HepG2 (cell line): ENCODE results near the gene TMEM31. TPM values are rescaled to one million over a fixed set of nuclear protein-coding genes. Genes with fewer than 3 reads are reported as not detected.
A peak's percentile ranks its signal among the peaks of the same experiment; 100 is the strongest.

Experiments used
- CHCHD3 ChIP-seq: sonication (generic); formaldehyde crosslinking; IDR thresholded peaks from 2 replicates; pipeline ENCODE4 v1.8.0; 2022; ENCODE audit warnings: mild to moderate bottlenecking, missing genetic modification reagents, moderate library complexity
- IRF2 ChIP-seq: IDR thresholded peaks from 2 replicates; pipeline ENCODE4 v1.6.1; 2018; ENCODE audit warnings: missing genetic modification reagents, missing compliant biosample characterization
- MAF1 ChIP-seq: sonication (generic); formaldehyde crosslinking; IDR thresholded peaks from 2 replicates; pipeline ENCODE4 v1.5.0; 2020; ENCODE audit warnings: missing genetic modification reagents, borderline replicate concordance
- MATR3 ChIP-seq: sonication (generic); formaldehyde crosslinking; IDR thresholded peaks from 2 replicates; pipeline ENCODE4 v1.4.0; 2020; ENCODE audit warnings: missing genetic modification reagents
- NFYB ChIP-seq: sonication (generic); formaldehyde crosslinking; IDR thresholded peaks from 2 replicates; pipeline ENCODE4 v1.4.0; 2020; ENCODE audit warnings: missing genetic modification reagents
- PAX8 ChIP-seq: sonication (generic); formaldehyde crosslinking; IDR thresholded peaks from 2 replicates; pipeline ENCODE4 v1.8.0; 2022; ENCODE audit warnings: mild to moderate bottlenecking, missing genetic modification reagents, borderline replicate concordance
- POLR2AphosphoS2 ChIP-seq: IDR thresholded peaks from 2 replicates; pipeline ENCODE4 v1.6.1; 2011; ENCODE audit warnings: low read depth, low read length, improper control_type of control experiment
- POLR2AphosphoS5 ChIP-seq: IDR thresholded peaks from 2 replicates; pipeline ENCODE4 v1.6.1; 2012; ENCODE audit warnings: low read depth, low read length
- RBM22 ChIP-seq: fragments of 200-400 bp; formaldehyde crosslinking; optimal IDR thresholded peaks from 2 replicates; pipeline ENCODE3; 2017; ENCODE audit warnings: mild to moderate bottlenecking, low read length, moderate library complexity
- REL ChIP-seq: sonication (generic); formaldehyde crosslinking; conservative IDR thresholded peaks from 2 replicates; pipeline ENCODE4 v1.8.0; 2022; ENCODE audit warnings: mild to moderate bottlenecking, missing genetic modification reagents, moderate library complexity
- RFX3 ChIP-seq: IDR thresholded peaks from 2 replicates; pipeline ENCODE4 v1.6.1; 2016; ENCODE audit warnings: missing biosample characterization, missing genetic modification reagents
- SUZ12 ChIP-seq: fragments of 150-350 bp; IDR thresholded peaks from 2 replicates; pipeline ENCODE4 v1.6.1; 2014; ENCODE audit warnings: low read depth, low read length
- TSC22D2 ChIP-seq: sonication (generic); formaldehyde crosslinking; IDR thresholded peaks from 2 replicates; pipeline ENCODE4 v1.5.1; 2020; ENCODE audit warnings: missing genetic modification reagents, mild to moderate bottlenecking, borderline replicate concordance
- ZNF24 ChIP-seq: fragments of 450-650 bp; IDR thresholded peaks from 2 replicates; pipeline ENCODE4 v1.6.1; 2017; ENCODE audit warnings: antibody characterized with exemption, mild to moderate bottlenecking
- ZNF660 ChIP-seq: sonication (generic); formaldehyde crosslinking; IDR thresholded peaks from 2 replicates; pipeline ENCODE4 v1.5.1; 2020; ENCODE audit warnings: mild to moderate bottlenecking, low read depth, missing genetic modification reagents, borderline replicate concordance
- ZNF674 ChIP-seq: sonication (generic); formaldehyde crosslinking; IDR thresholded peaks from 2 replicates; pipeline ENCODE4 v1.5.0; 2020; ENCODE audit warnings: low read depth, mild to moderate bottlenecking, missing genetic modification reagents
- ZNF777 ChIP-seq: sonication (generic); formaldehyde crosslinking; IDR thresholded peaks from 2 replicates; pipeline ENCODE4 v1.4.0; 2020; ENCODE audit warnings: missing genetic modification reagents
- ZNF781 ChIP-seq: sonication (generic); formaldehyde crosslinking; IDR thresholded peaks from 2 replicates; pipeline ENCODE4 v1.5.1; 2020; ENCODE audit warnings: borderline replicate concordance, mild to moderate bottlenecking, missing genetic modification reagents; ENCODE audit errors: not compliant biosample characterization
- polyA plus RNA-seq, 8 experiments: library from polyadenylated mRNA; depleted of rRNA in 3 of 8; stranded (reverse) in 7 of 8; unstranded in 1 of 8; fragments of >200 nt; fragmentation: Illumina TruSeq in 4 of 8; extraction: Trizol in 4 of 8; gene quantifications; 2 replicates each; pipeline versions ENCODE4 v1.2.1 to v1.2.3, GENCODE V29; 2011 to 2016; ENCODE audit warnings: low read depth in 4 of 8, missing spikeins in 1 of 8, mixed read lengths in 1 of 8; ENCODE audit not compliant: insufficient read depth in 1 of 8
- total RNA-seq, 5 experiments: library from RNA; depleted of rRNA; stranded (reverse); fragments of >200 nt; fragmentation: Illumina TruSeq; extraction: Trizol; gene quantifications; 2 replicates each; pipeline ENCODE4 v1.2.3, GENCODE V29; 2016; ENCODE audit warnings: low read depth in 1 of 5
- TF ChIP-seq, protein P1 (sequence below): sonication (generic); formaldehyde crosslinking; IDR thresholded peaks from 2 replicates; pipeline ENCODE4 v1.8.1; 2023; ENCODE audit warnings: mild to moderate bottlenecking, moderate library complexity, missing genetic modification reagents
- TF ChIP-seq, protein P2 (sequence below): sonication (generic); formaldehyde crosslinking; IDR thresholded peaks from 2 replicates; pipeline ENCODE4 v1.4.0; 2020; ENCODE audit warnings: missing genetic modification reagents, low read depth, mild to moderate bottlenecking, borderline replicate concordance
- TF ChIP-seq, protein P3 (sequence below): sonication (generic); formaldehyde crosslinking; conservative IDR thresholded peaks from 2 replicates; pipeline ENCODE4 v1.4.0; 2020; ENCODE audit warnings: missing genetic modification reagents
- TF ChIP-seq, protein P4 (sequence below): sonication (generic); formaldehyde crosslinking; IDR thresholded peaks from 2 replicates; pipeline ENCODE4 v1.4.0; 2020; ENCODE audit warnings: missing genetic modification reagents, mild to moderate bottlenecking, borderline replicate concordance
- TF ChIP-seq, protein P5 (sequence below): sonication (generic); formaldehyde crosslinking; IDR thresholded peaks from 2 replicates; pipeline ENCODE4 v1.4.0; 2020; ENCODE audit warnings: missing genetic modification reagents
- TF ChIP-seq, protein P6 (sequence below): sonication (generic); formaldehyde crosslinking; IDR thresholded peaks from 2 replicates; pipeline ENCODE4 v1.4.0; 2020; ENCODE audit warnings: mild to moderate bottlenecking, missing genetic modification reagents

Gene TMEM31
- total and polyA plus RNA-seq, 2 of the 13 experiments (the other 11 are each of a cell fraction or from before 2014, with no cell fraction given), result 0.16 TPM; not detected in 1

DNA sequence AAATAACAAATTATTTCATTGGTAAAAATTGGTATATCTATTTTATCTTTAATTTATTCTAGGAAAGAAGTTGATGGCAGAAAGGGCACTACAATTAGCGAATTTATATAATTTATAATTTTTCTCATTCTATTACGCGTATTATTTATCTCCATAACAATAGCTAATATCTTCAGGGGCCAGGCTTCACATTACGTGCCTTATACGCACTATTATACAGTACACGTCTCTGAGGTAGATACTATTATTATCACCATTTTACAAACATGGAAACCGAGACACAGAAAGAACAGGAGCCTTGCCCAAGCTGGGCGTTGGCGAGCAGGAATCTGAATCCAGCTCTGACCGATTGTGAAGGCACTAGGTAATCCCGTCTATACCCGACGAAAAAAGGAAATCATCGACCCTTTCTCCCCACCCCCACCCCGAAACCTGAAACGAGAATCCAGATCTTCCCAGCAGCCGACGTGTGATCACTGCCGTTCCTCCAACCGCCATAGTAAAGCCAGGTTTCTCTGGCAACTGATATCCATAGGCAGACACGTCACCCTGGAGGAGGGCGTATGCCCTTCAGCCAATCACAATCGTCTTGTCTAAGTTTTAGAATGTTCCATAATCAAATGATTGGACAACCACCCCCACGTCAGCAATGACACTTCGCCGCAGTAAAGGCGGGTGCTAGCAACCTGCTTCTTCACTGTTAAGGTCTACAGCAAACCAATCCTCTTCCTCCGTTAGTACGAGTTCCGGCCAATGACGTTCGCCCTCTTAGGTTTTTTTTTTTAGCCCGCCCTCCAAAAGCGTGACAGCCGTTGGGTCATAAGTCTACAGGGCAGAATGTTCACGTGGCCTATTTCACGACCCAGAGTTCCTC, 24.3 kb upstream of the TMEM31 start, which contains the start of gene MORF4L2 (continued):
- TF ChIP-seq, protein P1, sequence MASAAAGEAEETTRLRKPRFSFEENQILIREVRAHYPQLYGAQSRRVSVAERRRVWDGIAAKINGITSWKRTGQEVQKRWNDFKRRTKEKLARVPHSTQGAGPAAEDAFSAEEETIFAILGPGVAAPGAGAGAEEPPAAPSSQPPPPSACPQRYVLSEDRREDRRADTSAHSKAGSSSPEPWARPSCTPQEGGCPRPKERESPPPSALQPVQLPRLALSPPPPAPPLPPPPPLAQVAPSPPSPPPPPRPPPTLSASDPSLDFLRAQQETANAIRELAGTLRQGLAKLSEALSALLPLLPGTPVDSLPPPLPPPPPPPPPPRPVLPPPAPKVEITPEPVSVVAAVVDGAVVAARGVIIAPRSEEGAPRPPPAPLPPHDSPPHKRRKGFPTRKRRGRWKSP, result no peak
- TF ChIP-seq, protein P2, sequence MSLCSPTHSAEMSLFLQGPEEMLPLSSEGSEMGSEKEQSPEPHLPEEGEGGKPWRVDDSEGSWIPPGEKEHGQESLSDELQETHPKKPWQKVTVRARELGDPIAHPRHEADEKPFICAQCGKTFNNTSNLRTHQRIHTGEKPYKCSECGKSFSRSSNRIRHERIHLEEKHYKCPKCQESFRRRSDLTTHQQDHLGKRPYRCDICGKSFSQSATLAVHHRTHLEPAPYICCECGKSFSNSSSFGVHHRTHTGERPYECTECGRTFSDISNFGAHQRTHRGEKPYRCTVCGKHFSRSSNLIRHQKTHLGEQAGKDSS (CRISPR knock-in tag), result no peak
- TF ChIP-seq, protein P3, sequence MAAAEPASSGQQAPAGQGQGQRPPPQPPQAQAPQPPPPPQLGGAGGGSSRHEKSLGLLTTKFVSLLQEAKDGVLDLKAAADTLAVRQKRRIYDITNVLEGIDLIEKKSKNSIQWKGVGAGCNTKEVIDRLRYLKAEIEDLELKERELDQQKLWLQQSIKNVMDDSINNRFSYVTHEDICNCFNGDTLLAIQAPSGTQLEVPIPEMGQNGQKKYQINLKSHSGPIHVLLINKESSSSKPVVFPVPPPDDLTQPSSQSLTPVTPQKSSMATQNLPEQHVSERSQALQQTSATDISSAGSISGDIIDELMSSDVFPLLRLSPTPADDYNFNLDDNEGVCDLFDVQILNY (CRISPR knock-in tag), result no peak
- TF ChIP-seq ZNF674 (CRISPR knock-in tag) (no peak), POLR2AphosphoS2 (peak; percentile 78; the same call in 1 of the 2 replicates), ZNF777 (CRISPR knock-in tag) (no peak), ZNF781 (CRISPR knock-in tag) (no peak), MATR3 (CRISPR knock-in tag) (no peak), ZNF660 (CRISPR knock-in tag) (no peak), ZNF24 (no peak), MAF1 (CRISPR knock-in tag) (no peak), RFX3 (CRISPR knock-in tag) (peak; percentile 36; the same call in 1 of the 2 replicates), POLR2AphosphoS5 (peak; percentile 96), IRF2 (CRISPR knock-in tag) (0 out of 2 replicates have a peak, but pooled peaks have one; percentile 17), TSC22D2 (CRISPR knock-in tag) (no peak), PAX8 (CRISPR knock-in tag) (no peak), CHCHD3 (CRISPR knock-in tag) (no peak), REL (CRISPR knock-in tag) (no peak), SUZ12 (no peak), NFYB (peak; percentile 93), RBM22 (no peak)
- TF ChIP-seq, protein P4, sequence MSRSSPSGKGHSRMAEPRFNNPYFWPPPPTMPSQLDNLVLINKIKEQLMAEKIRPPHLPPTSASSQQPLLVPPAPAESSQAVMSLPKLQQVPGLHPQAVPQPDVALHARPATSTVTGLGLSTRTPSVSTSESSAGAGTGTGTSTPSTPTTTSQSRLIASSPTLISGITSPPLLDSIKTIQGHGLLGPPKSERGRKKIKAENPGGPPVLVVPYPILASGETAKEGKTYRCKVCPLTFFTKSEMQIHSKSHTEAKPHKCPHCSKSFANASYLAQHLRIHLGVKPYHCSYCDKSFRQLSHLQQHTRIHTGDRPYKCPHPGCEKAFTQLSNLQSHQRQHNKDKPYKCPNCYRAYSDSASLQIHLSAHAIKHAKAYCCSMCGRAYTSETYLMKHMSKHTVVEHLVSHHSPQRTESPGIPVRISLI, result peak; percentile 99
- TF ChIP-seq, protein P5, sequence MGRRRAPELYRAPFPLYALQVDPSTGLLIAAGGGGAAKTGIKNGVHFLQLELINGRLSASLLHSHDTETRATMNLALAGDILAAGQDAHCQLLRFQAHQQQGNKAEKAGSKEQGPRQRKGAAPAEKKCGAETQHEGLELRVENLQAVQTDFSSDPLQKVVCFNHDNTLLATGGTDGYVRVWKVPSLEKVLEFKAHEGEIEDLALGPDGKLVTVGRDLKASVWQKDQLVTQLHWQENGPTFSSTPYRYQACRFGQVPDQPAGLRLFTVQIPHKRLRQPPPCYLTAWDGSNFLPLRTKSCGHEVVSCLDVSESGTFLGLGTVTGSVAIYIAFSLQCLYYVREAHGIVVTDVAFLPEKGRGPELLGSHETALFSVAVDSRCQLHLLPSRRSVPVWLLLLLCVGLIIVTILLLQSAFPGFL (CRISPR knock-in tag), result no peak
- TF ChIP-seq, protein P6, sequence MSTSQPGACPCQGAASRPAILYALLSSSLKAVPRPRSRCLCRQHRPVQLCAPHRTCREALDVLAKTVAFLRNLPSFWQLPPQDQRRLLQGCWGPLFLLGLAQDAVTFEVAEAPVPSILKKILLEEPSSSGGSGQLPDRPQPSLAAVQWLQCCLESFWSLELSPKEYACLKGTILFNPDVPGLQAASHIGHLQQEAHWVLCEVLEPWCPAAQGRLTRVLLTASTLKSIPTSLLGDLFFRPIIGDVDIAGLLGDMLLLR (CRISPR knock-in tag), result no peak
